Keratinocyte (primary cell): ENCODE results near the gene BTN3A1. TPM values are rescaled to one million over a fixed set of nuclear protein-coding genes. Genes with fewer than 3 reads are reported as not detected.

ENCODE experiments used
- DNase-seq: peaks from one replicate; pipeline ENCODE4 v3.0.0-alpha.2; 2011; ENCODE audit warnings: low read depth, missing footprints, low spot score
- FAIRE-seq: peaks from 2 replicates; lab custom pipeline; 2011; peaks lifted over from hg19 to GRCh38; lab: Jason Lieb, UNC
- H2AFZ ChIP-seq: 2 replicates; pipeline ENCODE4 v1.6.0; 2012; ENCODE audit warnings: low read length, control low read depth, inconsistent platforms; ENCODE audit not compliant: control insufficient read depth
- H3K27ac ChIP-seq: 2 replicates; pipeline ENCODE4 v1.5.1; 2011; ENCODE audit warnings: low read length; ENCODE audit not compliant: control insufficient read depth, insufficient read depth
- H3K27me3 ChIP-seq: 3 replicates; pipeline ENCODE4 v1.6.0; 2011; ENCODE audit warnings: low read length; ENCODE audit not compliant: control insufficient read depth, insufficient read depth; ENCODE audit errors: extremely low read depth
- H3K36me3 ChIP-seq, 2 experiments: 2 replicates in 1 of 2; 3 replicates in 1 of 2; pipeline ENCODE4 v1.5.1; 2011; ENCODE audit warnings: low read length in 2 of 2, mild to moderate bottlenecking in 1 of 2; ENCODE audit not compliant: control insufficient read depth in 2 of 2, insufficient read depth in 2 of 2; ENCODE audit errors: extremely low read depth in 1 of 2
- H3K4me1 ChIP-seq: 3 replicates; pipeline ENCODE4 v1.5.1; 2011; ENCODE audit warnings: low read length; ENCODE audit not compliant: control insufficient read depth, insufficient read depth; ENCODE audit errors: extremely low read depth
- H3K4me2 ChIP-seq: 3 replicates; pipeline ENCODE4 v1.6.0; 2011; ENCODE audit warnings: low read depth, low read length; ENCODE audit not compliant: control insufficient read depth, insufficient read depth; ENCODE audit errors: extremely low read depth
- H3K4me3 ChIP-seq, 3 experiments: fragments of 200-600 bp in 1 of 3; sonication (generic) in 1 of 3; 2 replicates in 2 of 3; 3 replicates in 1 of 3; pipeline ENCODE4 v1.5.1; 2011 to 2016; ENCODE audit warnings: low read length in 3 of 3, mild to moderate bottlenecking in 3 of 3, control low read depth in 2 of 3, inconsistent platforms in 1 of 3, low read depth in 1 of 3, mixed read lengths in 1 of 3, mixed run types in 1 of 3, moderate library complexity in 1 of 3; ENCODE audit not compliant: control insufficient read depth in 2 of 3, insufficient read depth in 2 of 3; ENCODE audit errors: extremely low read depth in 1 of 3
- H3K79me2 ChIP-seq: 2 replicates; pipeline ENCODE4 v1.6.0; 2012; ENCODE audit warnings: low read length; ENCODE audit not compliant: control insufficient read depth, insufficient read depth
- H3K9ac ChIP-seq: 3 replicates; pipeline ENCODE4 v1.6.0; 2011; ENCODE audit warnings: low read length; ENCODE audit not compliant: control insufficient read depth, insufficient read depth; ENCODE audit errors: extremely low read depth
- H3K9me1 ChIP-seq: 3 replicates; pipeline ENCODE4 v1.6.0; 2011; ENCODE audit warnings: low read length; ENCODE audit not compliant: control insufficient read depth, insufficient read depth; ENCODE audit errors: extremely low read depth
- H3K9me3 ChIP-seq: 2 replicates; pipeline ENCODE4 v1.5.1; 2012; ENCODE audit warnings: low read depth, low read length; ENCODE audit not compliant: control insufficient read depth
- H4K20me1 ChIP-seq: 3 replicates; pipeline ENCODE4 v1.6.0; 2011; ENCODE audit warnings: low read length; ENCODE audit not compliant: control insufficient read depth, insufficient read depth; ENCODE audit errors: extremely low read depth
- CTCF ChIP-seq, 3 experiments: IDR thresholded peaks in 1 of 3; conservative IDR thresholded peaks in 1 of 3; optimal IDR thresholded peaks in 1 of 3; 2 replicates in 2 of 3; 3 replicates in 1 of 3; pipeline versions ENCODE3 to v1.5.1; 2011; ENCODE audit warnings: low read length in 3 of 3, mild to moderate bottlenecking in 3 of 3, moderate library complexity in 2 of 3, control low read depth in 1 of 3, inconsistent platforms in 1 of 3; ENCODE audit not compliant: insufficient read depth in 2 of 3; ENCODE audit errors: extremely low read depth in 1 of 3
- EZH2 ChIP-seq: IDR thresholded peaks from one replicate; pipeline ENCODE4 v1.6.1; 2012; ENCODE audit warnings: inconsistent platforms, mild to moderate bottlenecking, low read length, moderate library complexity
- dilution Hi-C: fragments of 300-500 bp; cut with MboI; formaldehyde crosslinking; loops from one replicate; pipeline ENCODE4 v1.7.0; 2020; ENCODE audit warnings: low sequenced_read_pairs; ENCODE audit not compliant: extremely low pct_ligation_motif_present
- polyA plus RNA-seq, 5 experiments: library from polyadenylated mRNA; depleted of rRNA in 3 of 5; stranded (reverse) in 3 of 5; stranded (forward) in 1 of 5; unstranded in 1 of 5; fragments of >200 nt; gene quantifications; 1 replicate in 1 of 5; 2 replicates in 3 of 5; 3 replicates in 1 of 5; pipeline versions ENCODE4 v1.2.1 to v1.2.3, GENCODE V29; 2011 to 2012; ENCODE audit warnings: missing spikeins in 2 of 5, low read depth in 1 of 5, low replicate concordance in 1 of 5

BTN3A1 gene
- polyA plus RNA-seq, 1 donor (not counting 4 experiments of a cell fraction or from before 2014, with no cell fraction given), result 6.9 TPM

GRCh38 chr6:26385734-26386125 is 16.3 kb upstream of the BTN3A1 start:
- peaks cover 0 to under 1% of the 10 kb centered on the region in 2 experiments for H3K36me3 ChIP-seq
- no peaks in the 10 kb centered on the region for H4K20me1 ChIP-seq
- H3K27me3 ChIP-seq, result no peaks in the 10 kb centered on the region
- H3K9ac ChIP-seq, result no peak overlapping the region
- no peaks in the 10 kb centered on the region for H3K9me3 ChIP-seq
- TF ChIP-seq EZH2, result no peak
- TF ChIP-seq CTCF (optimal IDR thresholded peaks at IDR 0.05 in 1 of 3, IDR thresholded peaks at IDR 0.05 in 1 of 3, conservative IDR thresholded peaks at IDR 0.05 in 1 of 3; ENCODE audit: extremely low read depth in 1 of 3, insufficient read depth in 2 of 3, low read length in 3 of 3), result no peak
- no peak overlapping the region for H3K4me3 ChIP-seq
- H3K27ac ChIP-seq, result no peak overlapping the region
- H3K4me2 ChIP-seq, result no peak overlapping the region
- H2AFZ ChIP-seq, result no peak overlapping the region
- H3K79me2 ChIP-seq, result no peaks in the 10 kb centered on the region
- dilution Hi-C loops, result no loop called here
- H3K4me1 ChIP-seq, result peaks cover 5% of the 10 kb centered on the region
- H3K9me1 ChIP-seq, result no peaks in the 10 kb centered on the region
- DNase-seq, result no peak
- FAIRE-seq, result no peak

DNA sequence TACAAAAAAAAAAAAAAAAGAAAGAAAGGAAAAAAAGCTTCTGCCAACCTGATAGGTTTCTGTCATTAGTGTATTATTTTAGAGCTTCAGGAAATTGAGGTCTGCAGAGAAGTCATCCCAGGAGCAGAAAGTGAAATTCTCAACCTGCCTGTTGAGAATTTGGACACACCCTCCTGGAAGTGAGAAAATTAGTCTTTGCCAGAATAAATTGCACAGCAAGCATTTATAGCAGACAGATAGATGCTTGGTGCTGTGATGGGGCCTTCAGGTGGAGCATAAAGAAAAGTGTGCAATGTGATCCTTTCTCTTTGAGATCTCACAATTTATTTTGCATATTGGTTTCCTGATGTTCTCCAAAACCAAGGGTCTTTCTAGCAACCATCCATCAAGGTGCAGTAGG is 14.5 kb upstream of the BTN3A1 start:
- Histone ChIP-seq H3K9ac (no peak overlapping the region), H3K27ac (no peak overlapping the region), H3K36me3 (peaks cover 0 to 1% of the 10 kb centered on the region in 2 experiments), H4K20me1 (no peaks in the 10 kb centered on the region), H3K4me1 (peaks cover 5% of the 10 kb centered on the region), H3K9me3 (no peaks in the 10 kb centered on the region), H2AFZ (no peak overlapping the region), H3K27me3 (no peaks in the 10 kb centered on the region), H3K79me2 (no peaks in the 10 kb centered on the region), H3K4me3 (no peak overlapping the region), H3K4me2 (no peak overlapping the region), H3K9me1 (no peaks in the 10 kb centered on the region)
- TF ChIP-seq EZH2, result no peak
- TF ChIP-seq CTCF (optimal IDR thresholded peaks at IDR 0.05 in 1 of 3, IDR thresholded peaks at IDR 0.05 in 1 of 3, conservative IDR thresholded peaks at IDR 0.05 in 1 of 3; ENCODE audit: extremely low read depth in 1 of 3, insufficient read depth in 2 of 3, low read length in 3 of 3), result no peak
- FAIRE-seq (no peak), DNase-seq (no peak)
- dilution Hi-C loops, result no loop called here
